SK-N-SH treated with all-trans-retinoic acid at 6 μM for 48 hours (cell line): ENCODE data around the gene RGMB.

Source experiments
- ATAC-seq: fragments of 200-7000 bp; cut with Tn5 transposase; 3 replicates; pipeline ENCODE4 v1.9.1; 2020; ENCODE audit warnings: mild to moderate bottlenecking, moderate library complexity
- ARNTL ChIP-seq: fragments of 450-650 bp; formaldehyde crosslinking; IDR thresholded peaks from 2 replicates; pipeline ENCODE4 v1.5.0; 2020; ENCODE audit warnings: low read depth, mild to moderate bottlenecking, moderate library complexity, borderline replicate concordance
- CSDC2 ChIP-seq: fragments of 250-450 bp; sonication (Bioruptor Pico); IDR thresholded peaks from 2 replicates; pipeline ENCODE4 v1.5.0; 2020; ENCODE audit warnings: mild to moderate bottlenecking, moderate library complexity
- ESRRG ChIP-seq: fragments of 250-450 bp; sonication (Bioruptor Pico); IDR thresholded peaks from 2 replicates; pipeline ENCODE4 v1.6.1; 2021; ENCODE audit warnings: mild to moderate bottlenecking
- GLIS3 ChIP-seq: fragments of 250-450 bp; sonication (Bioruptor Pico); IDR thresholded peaks from 2 replicates; pipeline ENCODE4 v1.5.0; 2020; ENCODE audit warnings: mild to moderate bottlenecking, moderate library complexity
- ISL1 ChIP-seq: fragments of 250-450 bp; sonication (Bioruptor Pico); IDR thresholded peaks from 2 replicates; pipeline ENCODE4 v2.1.2; 2022; ENCODE audit warnings: mild to moderate bottlenecking, moderate library complexity
- OSR1 ChIP-seq: fragments of 250-450 bp; sonication (Bioruptor Pico); IDR thresholded peaks from 2 replicates; pipeline ENCODE4 v1.8.0; 2022; ENCODE audit warnings: moderate library complexity, mild to moderate bottlenecking, inconsistent platforms
- PPARA ChIP-seq: fragments of 250-450 bp; sonication (Bioruptor Pico); IDR thresholded peaks from 2 replicates; pipeline ENCODE4 v1.5.0; 2020; ENCODE audit warnings: mild to moderate bottlenecking, borderline replicate concordance
- RARB ChIP-seq: fragments of 250-450 bp; sonication (Bioruptor Pico); IDR thresholded peaks from 2 replicates; pipeline ENCODE4 v1.8.0; 2021; ENCODE audit warnings: mild to moderate bottlenecking, moderate library complexity
- SNAI2 ChIP-seq: fragments of 250-450 bp; sonication (Bioruptor Pico); IDR thresholded peaks from 2 replicates; pipeline ENCODE4 v1.5.0; 2020; ENCODE audit warnings: mild to moderate bottlenecking, moderate library complexity
- TCF4 ChIP-seq: fragments of 250-450 bp; sonication (Bioruptor Pico); IDR thresholded peaks from 2 replicates; pipeline ENCODE4 v1.8.0; 2021; ENCODE audit warnings: mild to moderate bottlenecking, moderate library complexity, borderline replicate concordance
- TOX ChIP-seq: fragments of 250-450 bp; sonication (Bioruptor Pico); IDR thresholded peaks from 2 replicates; pipeline ENCODE4 v1.8.0; 2021; ENCODE audit warnings: mild to moderate bottlenecking, moderate library complexity, borderline replicate concordance
- ZC3H10 ChIP-seq: fragments of 250-450 bp; sonication (Bioruptor Pico); IDR thresholded peaks from 2 replicates; pipeline ENCODE4 v1.5.1; 2021; ENCODE audit warnings: mild to moderate bottlenecking, moderate library complexity
- ZFP3 ChIP-seq: fragments of 250-450 bp; sonication (Bioruptor Pico); IDR thresholded peaks from 2 replicates; pipeline ENCODE4 v1.5.0; 2020; ENCODE audit warnings: mild to moderate bottlenecking, moderate library complexity
- ZFP30 ChIP-seq: fragments of 450-650 bp; formaldehyde crosslinking; IDR thresholded peaks from 2 replicates; pipeline ENCODE4 v1.5.0; 2022; ENCODE audit warnings: mild to moderate bottlenecking, moderate library complexity
- ZNF565 ChIP-seq: fragments of 450-650 bp; formaldehyde crosslinking; conservative IDR thresholded peaks from 2 replicates; pipeline ENCODE4 v1.5.0; 2020; ENCODE audit warnings: low read depth, mild to moderate bottlenecking, moderate library complexity
- ZNF70 ChIP-seq: fragments of 450-650 bp; formaldehyde crosslinking; IDR thresholded peaks from 2 replicates; pipeline ENCODE4 v1.5.0; 2020; ENCODE audit warnings: mild to moderate bottlenecking, moderate library complexity
- ZNF8 ChIP-seq: fragments of 450-650 bp; formaldehyde crosslinking; IDR thresholded peaks from 2 replicates; pipeline ENCODE4 v1.5.0; 2020; ENCODE audit warnings: mild to moderate bottlenecking, moderate library complexity
- TF ChIP-seq, protein P1 (sequence below): fragments of 250-450 bp; sonication (Bioruptor Pico); IDR thresholded peaks from 2 replicates; pipeline ENCODE4 v1.5.1; 2021; ENCODE audit warnings: mild to moderate bottlenecking, moderate library complexity
- TF ChIP-seq, protein P2 (sequence below): fragments of 250-450 bp; sonication (Bioruptor Pico); IDR thresholded peaks from 2 replicates; pipeline ENCODE4 v1.5.1; 2020; ENCODE audit warnings: low read depth, mild to moderate bottlenecking, moderate library complexity
- TF ChIP-seq, protein P3 (sequence below): fragments of 250-450 bp; sonication (Bioruptor Pico); IDR thresholded peaks from 2 replicates; pipeline ENCODE4 v1.8.0; 2021; ENCODE audit warnings: low read depth, mild to moderate bottlenecking, moderate library complexity, borderline replicate concordance

Gene RGMB

DNA sequence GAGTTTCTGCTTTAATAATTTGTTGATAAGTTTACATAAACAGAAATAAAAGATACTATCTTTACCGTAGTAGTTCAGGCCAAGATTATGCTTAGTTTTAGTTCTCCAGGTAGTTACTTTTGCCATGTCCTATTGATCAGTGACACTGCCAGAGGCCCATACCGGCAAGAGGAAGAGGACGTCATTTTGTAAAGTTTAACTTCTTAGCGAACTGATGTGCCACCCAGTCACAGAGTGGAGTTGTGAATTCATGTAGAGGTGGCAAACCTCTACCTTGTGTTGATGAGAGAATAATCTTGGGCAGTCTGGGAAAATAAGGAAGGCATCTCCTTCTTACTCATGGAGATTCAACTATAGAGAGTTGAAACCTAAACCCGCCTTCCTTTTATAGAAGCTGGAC is 21.8 kb downstream of the RGMB start (continued):
- TF ChIP-seq, protein P1, sequence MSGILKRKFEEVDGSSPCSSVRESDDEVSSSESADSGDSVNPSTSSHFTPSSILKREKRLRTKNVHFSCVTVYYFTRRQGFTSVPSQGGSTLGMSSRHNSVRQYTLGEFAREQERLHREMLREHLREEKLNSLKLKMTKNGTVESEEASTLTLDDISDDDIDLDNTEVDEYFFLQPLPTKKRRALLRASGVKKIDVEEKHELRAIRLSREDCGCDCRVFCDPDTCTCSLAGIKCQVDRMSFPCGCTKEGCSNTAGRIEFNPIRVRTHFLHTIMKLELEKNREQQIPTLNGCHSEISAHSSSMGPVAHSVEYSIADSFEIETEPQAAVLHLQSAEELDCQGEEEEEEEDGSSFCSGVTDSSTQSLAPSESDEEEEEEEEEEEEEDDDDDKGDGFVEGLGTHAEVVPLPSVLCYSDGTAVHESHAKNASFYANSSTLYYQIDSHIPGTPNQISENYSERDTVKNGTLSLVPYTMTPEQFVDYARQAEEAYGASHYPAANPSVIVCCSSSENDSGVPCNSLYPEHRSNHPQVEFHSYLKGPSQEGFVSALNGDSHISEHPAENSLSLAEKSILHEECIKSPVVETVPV, result no peak
- TF ChIP-seq ZNF8 (no peak), ISL1 (no peak), ARNTL (no peak), CSDC2 (CRISPR knock-in tag) (no peak), RARB (no peak), ZFP30 (CRISPR knock-in tag) (no peak), ZFP3 (no peak), OSR1 (CRISPR knock-in tag) (no peak), GLIS3 (CRISPR knock-in tag) (no peak)
- TF ChIP-seq, all 23 proteins: peak for 0

DNA sequence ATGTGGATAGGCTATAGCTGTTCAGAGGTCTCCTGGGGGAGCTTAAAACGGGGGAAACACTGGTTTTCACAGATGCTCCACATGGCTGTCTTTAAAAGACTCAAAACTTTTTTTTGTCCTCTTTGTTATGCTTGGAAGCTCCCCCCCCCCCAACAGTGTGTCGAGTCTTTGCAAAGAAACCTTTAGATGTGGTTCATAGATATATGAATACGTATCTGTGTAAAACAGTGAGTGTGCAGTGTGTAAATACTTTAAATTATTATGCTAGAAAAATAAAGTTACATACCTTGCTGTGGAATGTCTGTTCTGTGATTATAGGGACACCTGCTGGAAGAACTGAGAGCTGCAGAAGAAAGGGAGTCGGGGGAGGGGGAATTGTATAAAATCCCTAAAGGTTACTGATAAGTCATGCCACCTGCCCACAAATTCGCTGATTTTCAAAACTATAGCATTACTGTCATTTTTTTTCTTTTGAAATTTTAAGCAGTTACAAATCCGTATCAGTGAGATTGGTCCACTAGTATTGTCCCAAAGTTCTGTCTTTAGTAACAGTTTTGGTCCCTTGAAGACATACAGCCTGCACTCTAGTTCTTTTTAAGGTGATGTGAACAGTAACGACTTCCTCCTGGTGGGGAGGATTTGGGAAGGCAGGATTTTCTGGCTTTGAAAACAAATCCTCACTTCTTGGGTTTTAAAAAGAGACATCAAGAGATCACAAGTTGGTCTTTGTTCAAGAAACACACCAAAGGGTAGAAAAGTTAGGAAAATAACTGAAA is 22.9 kb downstream of the RGMB start:
- peak; percentile 65 for ATAC-seq
- TF ChIP-seq, protein P1, result no peak
- TF ChIP-seq, protein P2, sequence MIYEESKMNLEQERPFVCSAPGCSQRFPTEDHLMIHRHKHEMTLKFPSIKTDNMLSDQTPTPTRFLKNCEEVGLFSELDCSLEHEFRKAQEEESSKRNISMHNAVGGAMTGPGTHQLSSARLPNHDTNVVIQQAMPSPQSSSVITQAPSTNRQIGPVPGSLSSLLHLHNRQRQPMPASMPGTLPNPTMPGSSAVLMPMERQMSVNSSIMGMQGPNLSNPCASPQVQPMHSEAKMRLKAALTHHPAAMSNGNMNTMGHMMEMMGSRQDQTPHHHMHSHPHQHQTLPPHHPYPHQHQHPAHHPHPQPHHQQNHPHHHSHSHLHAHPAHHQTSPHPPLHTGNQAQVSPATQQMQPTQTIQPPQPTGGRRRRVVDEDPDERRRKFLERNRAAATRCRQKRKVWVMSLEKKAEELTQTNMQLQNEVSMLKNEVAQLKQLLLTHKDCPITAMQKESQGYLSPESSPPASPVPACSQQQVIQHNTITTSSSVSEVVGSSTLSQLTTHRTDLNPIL (CRISPR knock-in tag), result 0 out of 2 replicates have a peak, but pooled peaks have one; percentile 36

DNA sequence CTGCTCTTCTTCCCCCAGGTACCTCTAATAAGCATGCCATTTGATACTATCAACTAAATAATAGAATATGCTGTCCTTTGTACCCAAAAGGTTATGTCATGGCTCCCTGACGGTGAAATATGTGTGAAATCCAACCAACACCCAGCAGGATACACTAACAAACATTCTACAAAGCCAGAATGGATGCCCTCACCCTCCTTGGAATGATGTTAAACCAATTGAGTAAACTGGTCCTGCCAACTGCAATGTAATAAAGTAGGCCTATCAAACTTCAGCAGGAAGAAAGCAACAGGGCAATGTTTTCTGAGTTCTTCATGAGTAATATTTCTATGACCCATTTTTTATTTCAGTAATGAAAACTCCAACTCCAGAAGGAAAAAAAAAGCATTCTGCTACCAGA is 24.9 kb downstream of the RGMB start:
- no peak for ATAC-seq
- TF ChIP-seq SNAI2 (no peak), OSR1 (CRISPR knock-in tag) (no peak), ZNF565 (CRISPR knock-in tag) (no peak), ESRRG (CRISPR knock-in tag) (no peak), CSDC2 (CRISPR knock-in tag) (no peak), PPARA (no peak), TCF4 (no peak), RARB (no peak), ARNTL (no peak), ZC3H10 (CRISPR knock-in tag) (no peak), ZFP30 (CRISPR knock-in tag) (no peak)
- TF ChIP-seq, protein P3, sequence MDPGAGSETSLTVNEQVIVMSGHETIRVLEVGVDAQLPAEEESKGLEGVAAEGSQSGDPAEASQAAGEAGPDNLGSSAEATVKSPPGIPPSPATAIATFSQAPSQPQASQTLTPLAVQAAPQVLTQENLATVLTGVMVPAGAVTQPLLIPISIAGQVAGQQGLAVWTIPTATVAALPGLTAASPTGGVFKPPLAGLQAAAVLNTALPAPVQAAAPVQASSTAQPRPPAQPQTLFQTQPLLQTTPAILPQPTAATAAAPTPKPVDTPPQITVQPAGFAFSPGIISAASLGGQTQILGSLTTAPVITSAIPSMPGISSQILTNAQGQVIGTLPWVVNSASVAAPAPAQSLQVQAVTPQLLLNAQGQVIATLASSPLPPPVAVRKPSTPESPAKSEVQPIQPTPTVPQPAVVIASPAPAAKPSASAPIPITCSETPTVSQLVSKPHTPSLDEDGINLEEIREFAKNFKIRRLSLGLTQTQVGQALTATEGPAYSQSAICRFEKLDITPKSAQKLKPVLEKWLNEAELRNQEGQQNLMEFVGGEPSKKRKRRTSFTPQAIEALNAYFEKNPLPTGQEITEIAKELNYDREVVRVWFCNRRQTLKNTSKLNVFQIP (CRISPR knock-in tag), result no peak

DNA sequence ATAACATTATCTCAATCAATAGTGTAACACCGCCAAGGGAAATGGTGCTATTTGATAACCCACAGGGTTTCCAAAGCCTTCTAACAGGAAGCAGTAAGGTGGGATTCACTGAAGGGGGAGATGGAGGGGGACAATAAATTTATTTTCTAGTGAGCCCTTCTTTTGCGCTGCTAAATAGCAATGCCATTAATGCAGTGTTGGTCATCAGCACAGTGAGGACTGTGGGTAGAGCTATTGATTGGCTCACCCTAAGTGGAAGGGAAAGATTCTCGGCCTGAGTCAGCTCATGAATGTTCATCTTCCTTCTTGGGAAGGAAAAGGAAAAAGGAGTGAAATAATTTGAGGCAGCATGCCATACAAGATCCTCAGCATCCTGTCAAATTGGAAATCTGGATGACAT is 25.4 kb downstream of the RGMB start:
- ATAC-seq, result no peak
- no peak for TF ChIP-seq ISL1

DNA sequence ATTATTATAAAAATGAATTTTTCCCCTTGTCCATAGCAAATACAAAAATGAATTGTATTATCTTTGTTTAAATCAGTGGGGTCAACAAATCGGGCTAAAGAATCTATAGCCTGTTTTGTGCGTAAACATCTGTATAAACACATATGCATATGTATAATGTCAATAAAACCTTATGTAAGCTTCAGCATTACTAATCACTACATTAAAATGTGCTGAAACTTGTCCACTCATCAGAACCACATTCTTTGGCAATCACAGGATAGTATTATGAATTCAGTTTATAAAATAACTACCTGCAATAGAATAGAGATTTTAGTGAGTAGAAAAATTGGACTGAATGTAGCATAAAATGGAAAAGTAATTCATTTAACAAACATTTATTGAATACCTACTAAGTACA is 30.6 kb downstream of the RGMB start:
- no peak for TF ChIP-seq ZC3H10 (CRISPR knock-in tag)
- TF ChIP-seq ZNF70 (CRISPR knock-in tag), result no peak
- TF ChIP-seq PPARA, result no peak
- TF ChIP-seq ZNF565 (CRISPR knock-in tag), result no peak
- TF ChIP-seq OSR1 (CRISPR knock-in tag), result no peak
- no peak for TF ChIP-seq TOX (CRISPR knock-in tag)
- no peak for TF ChIP-seq ZFP3
- ATAC-seq, result no peak

DNA sequence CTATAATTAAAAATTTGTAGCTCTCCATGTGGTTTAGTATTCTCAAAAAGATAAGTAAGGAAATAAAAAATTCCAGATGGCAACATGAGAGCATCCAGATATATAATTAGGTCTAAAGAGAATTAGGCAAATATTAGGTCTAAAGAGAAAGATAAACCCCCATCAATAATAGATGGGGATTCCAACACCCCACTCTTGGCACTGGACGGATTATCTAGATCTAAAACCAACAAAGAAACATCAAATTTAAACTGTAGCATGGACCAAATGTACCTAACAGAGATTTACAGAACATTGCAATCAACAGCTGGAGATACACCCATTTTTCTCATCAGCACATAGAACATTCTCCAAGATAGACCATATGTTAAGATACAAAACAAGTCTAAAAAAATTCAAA is 31.6 kb downstream of the RGMB start:
- ATAC-seq, result no peak
- TF ChIP-seq, protein P1, result no peak
